ENCODE data around the gene PDE4B. TPM values are rescaled to one million over a fixed set of nuclear protein-coding genes. Genes with fewer than 3 reads are reported as not detected.
"Not testable (repeated sequence)": the region's sequence is repeated elsewhere in the genome, so short reads cannot be mapped to it uniquely, and the experiment has no call there.

The PDE4B gene
- total RNA-seq, 2 experiments from 2014 or later, result 26.5 to 27.7 TPM

DNA sequence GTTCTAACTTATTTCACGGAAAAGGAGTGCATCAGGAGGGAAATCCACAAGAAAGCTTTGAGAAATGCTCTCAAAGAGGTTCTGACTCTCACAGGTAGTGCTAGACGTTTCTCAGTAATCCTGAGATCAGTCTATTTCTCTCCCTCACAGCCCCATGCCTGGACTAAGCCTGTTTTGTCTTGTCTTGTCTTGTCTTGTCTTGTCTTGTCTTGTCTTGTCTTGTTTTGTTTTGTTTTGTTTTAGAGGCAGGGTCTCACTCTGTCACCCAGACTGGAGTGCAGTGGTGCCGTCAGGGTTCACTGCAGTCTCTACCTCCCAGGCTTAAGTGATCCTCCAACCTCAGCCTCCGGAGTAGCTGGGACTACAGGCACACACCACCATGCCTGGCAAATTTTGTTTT, 608.0 kb downstream of the PDE4B start:
- Mint-ChIP-seq H3K36me3 (ENCODE audit: low read depth) (peaks cover 5% of the 10 kb centered on the region), H3K9me3 (peaks cover 7% of the 10 kb centered on the region), H3K27me3 (no peaks in the 10 kb centered on the region), H3K4me1 (peaks cover 18% of the 10 kb centered on the region), H3K27ac (no peak overlapping the region), H3K4me3 (no peak overlapping the region)
- DNase-seq, result no peak
- ChIA-PET CTCF (interaction anchor here (1.1 kb wide), 1 partner anchor 24 kb away, joined by 3 read pairs; no protein-coding TSS in a partner anchor), POLR2A (no interaction called here)

DNA sequence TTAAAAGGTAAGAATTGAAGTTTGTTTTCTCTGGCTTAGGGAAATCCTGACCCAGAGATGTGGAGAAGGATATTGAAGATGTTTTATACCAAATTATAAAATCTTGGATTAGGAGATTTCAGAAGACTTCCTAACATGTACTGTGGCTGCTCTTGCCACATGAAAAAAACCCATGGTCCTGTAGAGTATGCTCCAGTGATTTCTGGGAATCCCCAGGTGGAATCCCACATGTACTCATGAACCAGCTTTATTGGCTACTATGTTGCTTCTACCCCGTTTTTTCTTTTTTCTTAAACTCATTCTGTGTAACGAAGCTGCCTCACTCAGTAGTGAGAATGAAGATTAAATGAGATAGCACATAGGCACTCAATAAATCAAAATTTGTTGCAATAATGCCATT, 608.5 kb downstream of the PDE4B start:
- ChIA-PET POLR2A (no interaction called here), CTCF (interaction anchor here (1.1 kb wide), 1 partner anchor 24 kb away, joined by 3 read pairs; no protein-coding TSS in a partner anchor)
- Mint-ChIP-seq H3K9me3 (peaks cover 7% of the 10 kb centered on the region), H3K27me3 (no peaks in the 10 kb centered on the region), H3K36me3 (ENCODE audit: low read depth) (peaks cover 5% of the 10 kb centered on the region), H3K27ac (no peak overlapping the region), H3K4me1 (peaks cover 18% of the 10 kb centered on the region), H3K4me3 (no peak overlapping the region)
- DNase-seq, result no peak

DNA sequence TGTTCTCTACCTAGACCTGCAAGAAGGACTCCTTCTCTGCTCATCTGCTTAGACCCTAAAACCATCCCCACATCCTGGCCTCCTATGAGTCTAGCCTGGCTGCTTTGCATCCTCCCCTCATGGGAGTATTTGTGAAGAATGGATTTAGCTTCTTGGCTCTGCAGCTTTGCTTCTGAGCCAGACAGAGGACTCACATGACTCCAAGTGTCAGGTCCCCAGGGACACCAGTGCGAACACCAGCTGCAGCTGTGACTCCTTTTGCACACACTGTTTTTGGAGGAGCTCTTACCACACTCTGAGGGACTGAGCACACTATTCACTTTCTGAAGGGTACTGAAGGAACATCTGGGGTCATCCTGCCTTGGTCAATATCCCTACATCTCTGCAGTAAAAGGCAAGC, 609.5 kb downstream of the PDE4B start:
- peaks cover 6% of the 10 kb centered on the region for H3K9me3 Mint-ChIP-seq
- no peak overlapping the region for H3K4me3 Mint-ChIP-seq
- H3K36me3 Mint-ChIP-seq (ENCODE audit: low read depth), result peaks cover 5% of the 10 kb centered on the region
- no peak for DNase-seq
- H3K4me1 Mint-ChIP-seq, result peaks cover 17% of the 10 kb centered on the region
- no peaks in the 10 kb centered on the region for H3K27me3 Mint-ChIP-seq
- no peak overlapping the region for H3K27ac Mint-ChIP-seq
- ChIA-PET POLR2A (no interaction called here), CTCF (interaction anchor here (0.9 to 1.4 kb wide), 4 partner anchors 12 to 70 kb away, joined by 3 read pairs; no protein-coding TSS in a partner anchor)

DNA sequence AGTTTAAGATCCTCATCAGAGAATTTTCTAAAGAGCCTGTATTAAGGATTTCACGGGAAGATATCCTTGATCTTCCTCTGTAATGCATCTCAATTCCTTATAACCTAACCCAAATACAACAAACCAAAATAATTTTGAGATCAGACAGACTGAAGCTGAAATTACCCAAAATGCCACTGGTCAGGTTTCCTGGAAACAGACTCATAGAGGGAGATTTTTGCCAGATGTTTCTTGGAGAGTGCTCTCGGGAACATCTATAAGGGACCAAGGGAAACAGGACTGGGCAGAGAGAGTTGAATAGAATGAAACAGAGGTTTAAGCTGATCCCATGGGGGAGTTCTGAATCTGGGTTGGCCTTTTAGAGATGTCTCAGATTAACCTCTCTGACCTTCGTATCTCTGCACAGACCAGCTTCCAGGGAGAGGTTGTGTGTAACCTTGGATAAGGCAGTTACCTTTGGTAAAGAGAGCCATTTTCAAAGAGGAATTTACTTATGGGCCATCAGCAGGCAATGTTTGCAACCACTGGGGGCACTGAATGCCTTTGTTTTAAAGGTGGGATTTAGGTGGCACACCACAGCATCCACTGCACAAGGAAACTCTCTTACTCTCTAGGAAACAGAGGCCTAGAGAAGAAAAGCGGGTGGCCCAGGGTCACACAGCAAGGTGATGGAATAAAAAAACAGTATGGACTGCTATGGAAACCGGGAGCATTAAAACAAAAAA, 610.5 kb downstream of the PDE4B start:
- ChIA-PET POLR2A (no interaction called here), CTCF (interaction anchor here (0.9 to 1.4 kb wide), 3 partner anchors 25 to 71 kb away, joined by 3 read pairs; no protein-coding TSS in a partner anchor)
- H3K4me1 Mint-ChIP-seq, result peaks cover 17% of the 10 kb centered on the region
- H3K36me3 Mint-ChIP-seq (ENCODE audit: low read depth), result peaks cover 5% of the 10 kb centered on the region
- no peaks in the 10 kb centered on the region for H3K27me3 Mint-ChIP-seq
- H3K4me3 Mint-ChIP-seq, result no peak overlapping the region
- no peak overlapping the region for H3K27ac Mint-ChIP-seq
- no peak for DNase-seq
- H3K9me3 Mint-ChIP-seq, result peaks cover 6% of the 10 kb centered on the region

DNA sequence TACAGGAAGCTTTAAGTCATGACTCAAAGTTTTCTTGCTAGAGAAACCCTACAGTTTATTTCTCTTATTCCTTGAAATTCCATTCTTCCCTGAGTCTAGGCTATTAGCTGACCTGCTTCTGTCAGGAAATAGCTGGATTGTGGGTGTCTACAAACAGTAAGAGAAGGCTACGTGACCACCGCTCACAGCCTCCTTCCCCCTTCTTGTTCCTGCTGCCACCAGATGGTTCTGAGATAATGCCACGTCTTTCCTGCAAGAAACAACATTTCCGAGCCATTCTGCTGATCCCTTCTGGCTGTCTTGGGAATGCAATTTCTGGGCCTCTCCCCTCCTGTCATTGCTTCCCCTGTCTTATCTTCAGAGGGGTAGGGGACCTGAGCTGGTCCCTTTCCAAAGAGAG, 612.4 kb downstream of the PDE4B start:
- no peak for DNase-seq
- peaks cover 11% of the 10 kb centered on the region for H3K4me1 Mint-ChIP-seq
- peaks cover 17% of the 10 kb centered on the region for H3K9me3 Mint-ChIP-seq
- H3K27ac Mint-ChIP-seq, result no peak overlapping the region
- CTCF ChIA-PET, result interaction anchor here (0.6 to 1.3 kb wide), 4 partner anchors 9 to 268 kb away, joined by 3 read pairs; no protein-coding TSS in a partner anchor
- no peak overlapping the region for H3K4me3 Mint-ChIP-seq
- no peaks in the 10 kb centered on the region for H3K27me3 Mint-ChIP-seq
- H3K36me3 Mint-ChIP-seq (ENCODE audit: low read depth), result peaks cover 13% of the 10 kb centered on the region
- POLR2A ChIA-PET, result no interaction called here

DNA sequence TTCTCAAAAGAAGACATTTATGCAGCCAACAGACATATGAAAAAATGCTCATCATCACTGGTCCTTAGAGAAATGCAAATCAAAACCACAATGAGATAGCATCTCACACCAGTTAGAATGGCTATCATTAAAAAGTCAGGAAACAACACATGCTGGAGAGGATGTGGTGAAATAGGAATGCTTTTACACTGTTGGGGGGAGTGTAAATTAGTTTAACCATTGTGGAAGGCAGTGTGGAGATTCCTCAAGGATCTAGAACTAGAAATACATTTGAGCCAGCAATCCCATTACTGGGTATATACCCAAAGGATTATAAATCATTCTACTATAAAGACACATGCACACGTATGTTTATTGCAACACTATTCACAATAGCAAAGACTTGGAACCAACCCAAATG, 618.8 kb downstream of the PDE4B start:
- CTCF ChIA-PET, H3K27me3 Mint-ChIP-seq, POLR2A ChIA-PET, H3K4me3 Mint-ChIP-seq, H3K27ac Mint-ChIP-seq, DNase-seq: not testable (repeated sequence)
- Mint-ChIP-seq H3K9me3 (peaks cover 16% of the 10 kb centered on the region), H3K36me3 (ENCODE audit: low read depth) (peaks cover 16% of the 10 kb centered on the region), H3K4me1 (peaks cover 17% of the 10 kb centered on the region)

DNA sequence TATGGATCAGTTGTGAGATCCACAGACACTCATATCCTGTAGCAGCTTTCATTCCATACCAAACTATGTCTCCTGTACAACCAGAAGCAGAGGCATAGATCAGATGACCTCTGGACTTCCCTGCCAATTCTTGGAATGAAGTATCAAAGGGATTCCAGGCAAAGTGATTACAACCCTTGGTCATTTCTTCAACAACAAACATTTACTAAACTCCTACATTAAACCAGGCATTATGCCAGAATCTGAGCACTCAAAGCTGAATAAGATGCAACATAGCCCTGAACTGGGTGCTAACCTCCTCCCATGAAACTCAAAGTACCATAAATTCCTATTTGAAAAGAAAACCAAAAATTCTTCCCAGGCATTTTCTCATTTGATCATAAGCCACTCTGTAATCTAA, 620.0 kb downstream of the PDE4B start:
- Mint-ChIP-seq H3K27me3 (no peaks in the 10 kb centered on the region), H3K27ac (no peak overlapping the region), H3K4me3 (no peak overlapping the region), H3K4me1 (peaks cover 17% of the 10 kb centered on the region), H3K9me3 (peaks cover 21% of the 10 kb centered on the region), H3K36me3 (ENCODE audit: low read depth) (peaks cover 19% of the 10 kb centered on the region)
- ChIA-PET POLR2A (no interaction called here), CTCF (interaction anchor here (0.8 kb wide), 1 partner anchor 11 kb away, joined by 3 read pairs; no protein-coding TSS in a partner anchor)
- no peak for DNase-seq

DNA sequence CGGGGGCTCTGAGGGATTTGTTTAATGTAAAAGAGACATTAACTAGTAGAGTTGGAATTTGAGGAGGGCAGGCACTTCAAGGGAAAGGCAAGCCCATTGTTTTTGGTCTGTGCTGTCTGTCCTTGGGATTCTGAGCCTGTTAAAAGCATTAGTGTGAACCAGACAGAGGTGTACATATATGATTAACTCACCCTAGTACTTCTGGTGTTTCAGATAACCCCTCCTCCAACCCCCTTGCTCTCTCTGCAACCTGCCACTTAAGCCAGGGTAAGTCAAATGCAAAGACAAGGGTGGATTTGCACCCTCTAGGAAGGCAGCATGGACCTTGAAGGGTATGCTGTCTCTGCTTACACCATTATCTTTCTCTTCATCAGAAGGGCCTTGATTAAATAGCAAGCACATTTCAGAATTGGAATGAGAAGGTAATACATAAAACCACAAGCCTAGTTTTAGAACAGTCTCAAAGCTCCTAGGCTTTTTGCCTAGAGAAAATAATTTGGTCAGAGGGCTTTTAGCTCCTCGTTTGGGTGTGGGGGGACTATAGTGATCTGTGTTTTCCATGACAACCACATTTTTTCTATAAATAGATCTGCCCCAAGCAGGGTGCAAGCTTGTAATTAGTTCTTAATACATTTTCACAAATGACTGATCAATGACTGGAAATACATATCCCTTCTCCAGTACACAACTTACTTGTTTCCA, 620.6 kb downstream of the PDE4B start:
- Mint-ChIP-seq H3K4me3 (no peak overlapping the region), H3K9me3 (peaks cover 24% of the 10 kb centered on the region), H3K27ac (no peak overlapping the region), H3K4me1 (peaks cover 17% of the 10 kb centered on the region), H3K27me3 (no peaks in the 10 kb centered on the region), H3K36me3 (ENCODE audit: low read depth) (peaks cover 24% of the 10 kb centered on the region)
- POLR2A ChIA-PET, result no interaction called here
- no peak for DNase-seq
- CTCF ChIA-PET, result interaction anchor here (0.8 to 2.3 kb wide), 4 partner anchors 9 to 43 kb away, joined by 3 to 6 read pairs (median 3); no protein-coding TSS in a partner anchor

DNA sequence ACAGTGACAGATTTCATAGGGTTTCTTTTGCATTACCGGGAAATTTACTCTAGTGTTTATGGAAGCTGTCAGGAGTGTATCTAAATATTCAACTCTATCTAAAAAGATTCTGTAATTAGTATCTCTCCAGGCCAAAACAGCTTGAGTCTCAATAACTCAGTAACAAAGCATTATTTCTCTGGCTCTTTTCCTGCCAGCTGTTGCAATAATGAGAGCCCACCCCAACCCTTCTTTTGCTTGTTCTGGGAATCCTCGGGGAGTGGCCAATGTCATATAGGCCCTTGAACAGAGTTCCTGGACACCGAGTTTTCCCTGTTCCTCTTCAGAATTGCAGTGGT, 621.1 kb downstream of the PDE4B start:
- H3K36me3 Mint-ChIP-seq (ENCODE audit: low read depth), result peaks cover 26% of the 10 kb centered on the region
- ChIA-PET POLR2A (no interaction called here), CTCF (interaction anchor here (0.8 to 2.3 kb wide), 7 partner anchors 9 to 44 kb away, joined by 3 to 6 read pairs (median 3); no protein-coding TSS in a partner anchor)
- no peak overlapping the region for H3K27ac Mint-ChIP-seq
- DNase-seq, result no peak
- H3K4me1 Mint-ChIP-seq, result peaks cover 17% of the 10 kb centered on the region
- peaks cover 25% of the 10 kb centered on the region for H3K9me3 Mint-ChIP-seq
- no peak overlapping the region for H3K4me3 Mint-ChIP-seq
- no peaks in the 10 kb centered on the region for H3K27me3 Mint-ChIP-seq

DNA sequence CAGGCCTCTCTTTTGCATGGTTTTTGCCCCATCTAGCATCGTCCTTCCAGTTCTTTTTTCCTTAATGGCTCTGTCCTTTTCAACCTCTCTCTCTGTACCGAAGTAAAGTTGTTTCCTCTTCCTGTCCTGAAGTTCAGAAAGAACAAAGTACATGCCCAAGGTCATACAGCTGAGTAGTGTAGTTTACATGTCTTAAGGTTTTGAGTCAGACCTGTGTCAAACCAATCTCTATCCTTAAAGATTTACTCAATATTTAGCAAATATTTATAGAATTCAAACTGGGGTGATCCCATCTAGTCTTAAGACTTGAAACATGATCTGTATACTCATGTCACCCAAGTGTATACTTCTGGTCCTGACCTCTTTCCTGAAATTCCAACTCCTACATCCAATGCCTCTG, 622.6 kb downstream of the PDE4B start:
- Mint-ChIP-seq H3K36me3 (ENCODE audit: low read depth) (peaks cover 27% of the 10 kb centered on the region), H3K9me3 (peaks cover 28% of the 10 kb centered on the region), H3K4me3 (no peak overlapping the region), H3K27me3 (no peaks in the 10 kb centered on the region), H3K4me1 (peaks cover 15% of the 10 kb centered on the region), H3K27ac (no peak overlapping the region)
- POLR2A ChIA-PET, result no interaction called here
- no peak for DNase-seq
- CTCF ChIA-PET, result interaction anchor here (1.0 to 2.3 kb wide), 5 partner anchors 7 to 151 kb away, joined by 3 to 6 read pairs (median 3); no protein-coding TSS in a partner anchor

DNA sequence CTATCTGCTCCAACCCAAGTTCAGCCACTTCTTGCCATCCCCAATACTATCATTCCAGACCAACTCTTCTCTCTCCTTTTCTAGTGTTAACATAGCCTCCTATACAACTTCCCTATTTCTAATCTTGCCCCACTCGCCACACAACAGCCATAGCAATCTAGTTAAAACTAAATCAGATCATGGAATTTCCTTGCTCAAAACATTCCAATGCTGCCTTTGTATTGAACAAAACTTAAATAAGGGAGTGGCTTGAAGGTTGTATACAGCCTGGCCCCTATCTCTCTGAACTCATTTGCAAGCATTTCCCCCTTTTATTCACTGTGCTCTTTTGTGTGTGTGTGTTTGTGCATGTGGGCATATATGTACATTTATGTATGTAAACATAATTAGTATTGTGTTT, 623.2 kb downstream of the PDE4B start:
- peaks cover 28% of the 10 kb centered on the region for H3K9me3 Mint-ChIP-seq
- H3K36me3 Mint-ChIP-seq (ENCODE audit: low read depth), result peaks cover 27% of the 10 kb centered on the region
- DNase-seq, result no peak
- ChIA-PET CTCF (interaction anchor here (1.0 to 1.6 kb wide), 2 partner anchors 21 to 152 kb away, joined by 3 to 5 read pairs; no protein-coding TSS in a partner anchor), POLR2A (no interaction called here)
- H3K4me1 Mint-ChIP-seq, result peaks cover 10% of the 10 kb centered on the region
- H3K27ac Mint-ChIP-seq, result no peak overlapping the region
- H3K4me3 Mint-ChIP-seq, result no peak overlapping the region
- no peaks in the 10 kb centered on the region for H3K27me3 Mint-ChIP-seq

DNA sequence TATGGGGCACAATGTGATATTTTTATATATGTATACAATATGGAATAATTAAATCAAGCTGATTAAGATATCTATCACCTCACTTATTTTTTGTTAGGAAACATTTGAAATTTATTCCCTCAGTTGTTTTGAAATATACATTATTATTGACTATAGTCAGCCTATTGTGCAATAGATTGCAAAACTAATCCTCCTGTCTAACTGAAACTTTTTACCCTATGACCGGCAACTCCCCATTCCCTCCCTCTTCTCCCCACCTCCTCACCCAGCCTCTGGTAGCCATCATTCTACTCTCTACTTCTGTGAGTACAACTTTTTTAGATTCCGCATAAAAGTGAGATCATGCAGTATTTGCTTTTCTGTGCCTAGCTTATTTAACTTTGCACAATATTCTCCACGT, 623.6 kb downstream of the PDE4B start:
- CTCF ChIA-PET, result interaction anchor here (1.6 kb wide), 1 partner anchor 20 kb away, joined by 5 read pairs; no protein-coding TSS in a partner anchor
- no peak for DNase-seq
- POLR2A ChIA-PET, result no interaction called here
- peaks cover 24% of the 10 kb centered on the region for H3K36me3 Mint-ChIP-seq (ENCODE audit: low read depth)
- peaks cover 5% of the 10 kb centered on the region for H3K4me1 Mint-ChIP-seq
- no peak overlapping the region for H3K27ac Mint-ChIP-seq
- H3K9me3 Mint-ChIP-seq, result peaks cover 31% of the 10 kb centered on the region
- H3K4me3 Mint-ChIP-seq, result no peak overlapping the region
- no peaks in the 10 kb centered on the region for H3K27me3 Mint-ChIP-seq

DNA sequence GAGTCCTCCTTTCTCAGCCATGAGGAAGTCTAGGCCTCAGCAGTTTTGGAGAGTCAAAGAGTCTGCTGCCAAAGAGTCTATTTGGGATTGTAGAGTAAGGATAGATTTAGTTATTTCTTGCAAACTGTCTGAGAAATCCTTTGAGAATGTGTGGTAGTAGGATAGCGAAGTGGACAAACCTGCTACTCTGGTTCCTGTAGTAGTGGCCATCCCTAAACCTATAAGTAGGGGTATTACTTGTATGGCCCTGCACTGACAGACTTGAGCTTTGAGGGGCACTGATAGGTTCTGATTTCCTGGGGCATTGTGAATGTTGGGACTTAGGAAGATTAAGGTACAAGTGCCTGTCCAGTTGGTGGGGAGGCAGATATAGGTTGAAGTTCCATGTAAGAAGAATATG, 625.3 kb downstream of the PDE4B start:
- H3K27ac Mint-ChIP-seq, result no peak overlapping the region
- no peaks in the 10 kb centered on the region for H3K4me1 Mint-ChIP-seq
- ChIA-PET CTCF (interaction anchor here (1.2 kb wide), 1 partner anchor 19 kb away, joined by 3 read pairs; no protein-coding TSS in a partner anchor), POLR2A (no interaction called here)
- DNase-seq, result no peak
- no peaks in the 10 kb centered on the region for H3K27me3 Mint-ChIP-seq
- H3K36me3 Mint-ChIP-seq (ENCODE audit: low read depth), result peaks cover 20% of the 10 kb centered on the region
- H3K4me3 Mint-ChIP-seq, result no peak overlapping the region
- peaks cover 31% of the 10 kb centered on the region for H3K9me3 Mint-ChIP-seq
